ENCODE data around the gene CNTNAP1.

- TF ChIP-seq CTCF (IDR thresholded peaks at IDR 0.05) (peak; percentile 26; the same call in 1 of the 2 replicates), ZFX (IDR thresholded peaks at IDR 0.05; ENCODE audit: borderline replicate concordance) (no peak)
Measured at GRCh38 chr17:42676424-42677011, 5.8 kb upstream of the CNTNAP1 start, which contains the start of gene PLEKHH3.

Data from 22Rv1 (cell line).